Measurements from ENCODE around the gene CSTB.

- TF ChIP-seq CTCF (IDR thresholded peaks at IDR 0.05; ENCODE audit: control extremely low read depth in 1 of 3, insufficient read depth in 1 of 3, low read depth in 1 of 3, low read length in 3 of 3) (no peak), YY1 (IDR thresholded peaks at IDR 0.05; ENCODE audit: low read depth, low read length) (no peak), JUND (IDR thresholded peaks at IDR 0.05; ENCODE audit: low read length) (no peak), JUN (IDR thresholded peaks at IDR 0.05; ENCODE audit: low read depth, low read length) (no peak), CHD1 (IDR thresholded peaks at IDR 0.05; ENCODE audit: low read depth, low read length) (no peak)
Observed at GRCh38 chr21:43800566-43800965, 24.5 kb upstream of the CSTB start.
